Transverse colon (tissue), 4 donors: ENCODE results near the gene METRNL. TPM values are rescaled to one million over a fixed set of nuclear protein-coding genes. Genes with fewer than 3 reads are reported as not detected.

Experiments used
- DNase-seq: peaks from one replicate; pipeline ENCODE4 v3.0.0-alpha.2; 2019
- H3K27ac ChIP-seq, 4 donors: fragments of 200-600 bp; sonication (generic); 2 replicates each; pipeline ENCODE4 v1.5.1; 2016 to 2018; ENCODE audit warnings: inconsistent platforms in 4 of 4
- H3K27me3 ChIP-seq: fragments of 200-600 bp; sonication (generic); 2 replicates; pipeline ENCODE4 v1.5.1; 2017; ENCODE audit warnings: inconsistent platforms
- H3K36me3 ChIP-seq, 4 donors: fragments of 200-600 bp; sonication (generic); 2 replicates each; pipeline ENCODE4 v1.5.1; 2017 to 2019; ENCODE audit warnings: inconsistent platforms in 4 of 4
- H3K4me1 ChIP-seq, 4 donors: fragments of 200-600 bp; sonication (generic); 2 replicates each; pipeline ENCODE4 v1.5.1; 2017 to 2020; ENCODE audit warnings: inconsistent platforms in 4 of 4
- H3K4me3 ChIP-seq, 4 donors: fragments of 200-600 bp; sonication (generic); 1 replicate in 1 of 4; 2 replicates in 3 of 4; pipeline versions ENCODE4 v1.5.1 to v1.6.1; 2017 to 2019; ENCODE audit warnings: inconsistent platforms in 4 of 4
- H3K9me3 ChIP-seq, 2 donors: fragments of 200-600 bp; sonication (generic); 2 replicates each; pipeline ENCODE4 v1.5.1; 2017 to 2019; ENCODE audit warnings: inconsistent platforms in 2 of 2
- CTCF ChIP-seq, 5 experiments: fragments of 200-600 bp in 3 of 5; fragments of 450-650 bp in 2 of 5; sonication (generic) in 3 of 5; IDR thresholded peaks; 1 replicate in 2 of 5; 2 replicates in 3 of 5; pipeline ENCODE4 v1.5.1; 2016 to 2017; ENCODE audit warnings: antibody characterized with exemption in 5 of 5, inconsistent platforms in 3 of 5, mild to moderate bottlenecking in 2 of 5, moderate library complexity in 1 of 5
- EP300 ChIP-seq: sonication (generic); formaldehyde crosslinking; IDR thresholded peaks from one replicate; pipeline ENCODE4 v1.6.1; 2017; ENCODE audit warnings: antibody characterized with exemption, low read depth
- POLR2A ChIP-seq: fragments of 450-650 bp; IDR thresholded peaks from one replicate; pipeline ENCODE4 v1.6.1; 2016; ENCODE audit warnings: antibody characterized with exemption, mild to moderate bottlenecking, moderate library complexity
- POLR2AphosphoS5 ChIP-seq, 3 donors: sonication (generic); formaldehyde crosslinking; IDR thresholded peaks; one replicate each; pipeline ENCODE4 v1.6.1; 2016; ENCODE audit warnings: antibody characterized with exemption in 3 of 3
- WGBS, 2 donors: methylation state at CpG; one replicate each; pipeline ENCODE4 v1.1.5; 2018; ENCODE audit warnings: low coverage in 1 of 2; 5-methylcytosine and 5-hydroxymethylcytosine counted together
- in situ Hi-C, 4 donors: fragments of 200-750 bp; cut with MboI; loops; one replicate each; pipeline versions ENCODE4 v1.15.0 to v1.15.1; 2017; ENCODE audit warnings: low sequenced_read_pairs in 3 of 4, low pct_ligation_motif_present in 1 of 4, low pct_unique_long_range_greater_than_20kb in 1 of 4
- intact Hi-C: fragments of 100-400 bp; cut with DNase I; formaldehyde crosslinking; loops from one replicate; pipeline ENCODE4 v1.15.1; 2023; ENCODE audit warnings: low total_unique reads
- total RNA-seq, 4 donors: library from RNA; depleted of rRNA; stranded (reverse); fragments of >200 nt; gene quantifications; one replicate each; pipeline ENCODE4 v1.1.0, GENCODE V29; 2016

Gene METRNL
- total RNA-seq, 4 donors from 2014 or later, result 46.8 to 325 (median 112) TPM

GRCh38 chr17:83084621-83085056, 5.2 kb downstream of the METRNL start:
- 77% methylated on average over 27 of the region's 27 CpGs; no CpG with 5 or more reads in 1 of the 2 donors for WGBS, 2 donors
- Histone ChIP-seq H3K4me1 (peaks cover 39 to 73% (median 61%) of the 10 kb centered on the region in 4 donors), H3K27me3 (no peaks in the 10 kb centered on the region), H3K4me3 (no peak overlapping the region), H3K9me3 (no peaks in the 10 kb centered on the region), H3K36me3 (no peaks in the 10 kb centered on the region), H3K27ac (peak overlapping the region; percentile 90 to 95 (median 93))
- intact Hi-C loops (no loop called here), in situ Hi-C loops (no loop called here)
- TF ChIP-seq EP300, result no peak
- peak; percentile 29 for TF ChIP-seq POLR2A
- peak; percentile 80 for DNase-seq

GRCh38 chr17:83085103-83085502, 5.7 kb downstream of the METRNL start:
- TF ChIP-seq EP300 (no peak), POLR2AphosphoS5 (IDR thresholded peaks at IDR 0.05) (no peak), POLR2A (no peak), CTCF (IDR thresholded peaks at IDR 0.05) (no peak)
- Histone ChIP-seq H3K36me3 (no peaks in the 10 kb centered on the region), H3K27ac (peak overlapping the region in 2 of 4 donors; percentile 92 to 94), H3K27me3 (no peaks in the 10 kb centered on the region), H3K4me3 (no peak overlapping the region), H3K4me1 (peaks cover 39 to 76% (median 64%) of the 10 kb centered on the region in 4 donors), H3K9me3 (no peaks in the 10 kb centered on the region)
- in situ Hi-C loops, result no loop called here
- WGBS, 2 donors, result 89% methylated on average over 22 of the region's 22 CpGs; no CpG with 5 or more reads in 1 of the 2 donors
- intact Hi-C loops, result no loop called here
- no peak for DNase-seq

GRCh38 chr17:83085526-83086198, 6.3 kb downstream of the METRNL start:
- 86 to 87% methylated on average over 3 to 25 of the region's 25 CpGs for WGBS, 2 donors
- no peak for DNase-seq
- H3K4me3 ChIP-seq, result no peak overlapping the region
- peaks cover 41 to 79% (median 67%) of the 10 kb centered on the region in 4 donors for H3K4me1 ChIP-seq
- TF ChIP-seq POLR2AphosphoS5 (IDR thresholded peaks at IDR 0.05) (no peak), CTCF (IDR thresholded peaks at IDR 0.05) (no peak), EP300 (no peak), POLR2A (no peak)
- H3K27ac ChIP-seq, result peak overlapping the region in 2 of 4 donors; percentile 19 to 92
- H3K27me3 ChIP-seq, result no peaks in the 10 kb centered on the region
- H3K9me3 ChIP-seq, result no peaks in the 10 kb centered on the region
- no peaks in the 10 kb centered on the region for H3K36me3 ChIP-seq
- in situ Hi-C loops (no loop called here), intact Hi-C loops (no loop called here)

GRCh38 chr17:83086199-83086880, 6.9 kb downstream of the METRNL start:
- no peak overlapping the region for H3K4me3 ChIP-seq
- in situ Hi-C loops (no loop called here), intact Hi-C loops (no loop called here)
- no peak for DNase-seq
- H3K9me3 ChIP-seq, result no peaks in the 10 kb centered on the region
- 86 to 100% methylated on average over 2 to 18 of the region's 18 CpGs for WGBS, 2 donors
- TF ChIP-seq POLR2AphosphoS5 (IDR thresholded peaks at IDR 0.05), result no peak
- no peak for TF ChIP-seq EP300
- no peak for TF ChIP-seq CTCF (IDR thresholded peaks at IDR 0.05)
- no peak for TF ChIP-seq POLR2A
- H3K36me3 ChIP-seq, result no peaks in the 10 kb centered on the region
- H3K27ac ChIP-seq, result peak overlapping the region in 1 of 4 donors; percentile 19
- H3K27me3 ChIP-seq, result no peaks in the 10 kb centered on the region
- H3K4me1 ChIP-seq, result peaks cover 47 to 84% (median 71%) of the 10 kb centered on the region in 4 donors
